HepG2 (cell line): ENCODE data around the gene SLC6A8.

ENCODE experiments used
- EZH2 ChIP-seq: conservative IDR thresholded peaks from 2 replicates; pipeline ENCODE4 v1.6.1; 2012; ENCODE audit warnings: mild to moderate bottlenecking, low read depth, low read length, moderate library complexity
- FOSL1 ChIP-seq: sonication (generic); formaldehyde crosslinking; IDR thresholded peaks from 2 replicates; pipeline ENCODE4 v1.9.0; 2021; ENCODE audit warnings: missing genetic modification reagents, borderline replicate concordance
- HNRNPK ChIP-seq: fragments of 200-400 bp; formaldehyde crosslinking; IDR thresholded peaks from 2 replicates; pipeline ENCODE4 v1.6.1; 2018; ENCODE audit warnings: low read length, low read depth, moderate library complexity, mild to moderate bottlenecking; ENCODE audit not compliant: poor library complexity, severe bottlenecking
- REST ChIP-seq, 2 experiments: IDR thresholded peaks; 2 replicates each; pipeline ENCODE4 v1.6.1; 2011 to 2012; ENCODE audit warnings: low read length in 2 of 2, borderline replicate concordance in 1 of 2, low read depth in 1 of 2, mild to moderate bottlenecking in 1 of 2, moderate library complexity in 1 of 2
- ZNF670 ChIP-seq: sonication (generic); formaldehyde crosslinking; IDR thresholded peaks from 2 replicates; pipeline ENCODE4 v1.8.0; 2022; ENCODE audit warnings: mild to moderate bottlenecking, missing genetic modification reagents, borderline replicate concordance
- ZUFSP ChIP-seq: sonication (generic); formaldehyde crosslinking; IDR thresholded peaks from 2 replicates; pipeline ENCODE4 v1.9.0; 2021; ENCODE audit warnings: missing genetic modification reagents, mild to moderate bottlenecking, borderline replicate concordance
- TF ChIP-seq, protein P1 (sequence below): sonication (generic); formaldehyde crosslinking; conservative IDR thresholded peaks from 2 replicates; pipeline ENCODE4 v1.4.0; 2020; ENCODE audit warnings: missing genetic modification reagents
- TF ChIP-seq, protein P2 (sequence below): sonication (generic); formaldehyde crosslinking; IDR thresholded peaks from 2 replicates; pipeline ENCODE4 v1.5.0; 2020; ENCODE audit warnings: mild to moderate bottlenecking, missing genetic modification reagents, moderate library complexity
- TF ChIP-seq, protein P3 (sequence below): sonication (generic); formaldehyde crosslinking; IDR thresholded peaks from 2 replicates; pipeline ENCODE4 v1.4.0; 2020; ENCODE audit warnings: low read depth, mild to moderate bottlenecking, missing genetic modification reagents

DNA sequence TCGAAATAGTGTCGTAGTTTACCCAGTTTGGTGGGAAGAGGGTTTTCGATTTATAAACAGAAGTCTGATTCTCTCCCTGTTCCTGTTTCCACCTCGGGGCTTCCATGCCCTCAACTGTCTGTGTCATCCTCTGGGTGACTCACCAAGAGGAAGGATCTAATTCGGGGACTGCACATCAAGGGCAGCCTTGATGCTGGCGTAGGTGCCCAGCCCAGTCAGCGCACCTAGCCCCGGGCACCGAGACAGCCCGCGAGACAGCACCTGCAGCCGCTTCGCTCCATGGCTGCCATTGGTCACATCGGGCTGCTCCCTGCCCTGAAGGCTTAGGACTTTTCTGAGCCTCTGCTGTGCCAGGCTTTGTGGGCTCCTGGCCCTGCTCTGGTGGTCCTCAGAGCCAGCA is 44.7 kb downstream of the SLC6A8 start:
- TF ChIP-seq EZH2: no peak
- TF ChIP-seq ZUFSP: no peak
- no peak for TF ChIP-seq REST (IDR thresholded peaks at IDR 0.05; ENCODE audit: borderline replicate concordance in 1 of 2, low read depth in 1 of 2, low read length in 2 of 2)
- TF ChIP-seq HNRNPK: no peak
- TF ChIP-seq ZNF670: no peak
- TF ChIP-seq, protein P1, sequence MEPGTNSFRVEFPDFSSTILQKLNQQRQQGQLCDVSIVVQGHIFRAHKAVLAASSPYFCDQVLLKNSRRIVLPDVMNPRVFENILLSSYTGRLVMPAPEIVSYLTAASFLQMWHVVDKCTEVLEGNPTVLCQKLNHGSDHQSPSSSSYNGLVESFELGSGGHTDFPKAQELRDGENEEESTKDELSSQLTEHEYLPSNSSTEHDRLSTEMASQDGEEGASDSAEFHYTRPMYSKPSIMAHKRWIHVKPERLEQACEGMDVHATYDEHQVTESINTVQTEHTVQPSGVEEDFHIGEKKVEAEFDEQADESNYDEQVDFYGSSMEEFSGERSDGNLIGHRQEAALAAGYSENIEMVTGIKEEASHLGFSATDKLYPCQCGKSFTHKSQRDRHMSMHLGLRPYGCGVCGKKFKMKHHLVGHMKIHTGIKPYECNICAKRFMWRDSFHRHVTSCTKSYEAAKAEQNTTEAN (CRISPR knock-in tag): no peak
- TF ChIP-seq, protein P2, sequence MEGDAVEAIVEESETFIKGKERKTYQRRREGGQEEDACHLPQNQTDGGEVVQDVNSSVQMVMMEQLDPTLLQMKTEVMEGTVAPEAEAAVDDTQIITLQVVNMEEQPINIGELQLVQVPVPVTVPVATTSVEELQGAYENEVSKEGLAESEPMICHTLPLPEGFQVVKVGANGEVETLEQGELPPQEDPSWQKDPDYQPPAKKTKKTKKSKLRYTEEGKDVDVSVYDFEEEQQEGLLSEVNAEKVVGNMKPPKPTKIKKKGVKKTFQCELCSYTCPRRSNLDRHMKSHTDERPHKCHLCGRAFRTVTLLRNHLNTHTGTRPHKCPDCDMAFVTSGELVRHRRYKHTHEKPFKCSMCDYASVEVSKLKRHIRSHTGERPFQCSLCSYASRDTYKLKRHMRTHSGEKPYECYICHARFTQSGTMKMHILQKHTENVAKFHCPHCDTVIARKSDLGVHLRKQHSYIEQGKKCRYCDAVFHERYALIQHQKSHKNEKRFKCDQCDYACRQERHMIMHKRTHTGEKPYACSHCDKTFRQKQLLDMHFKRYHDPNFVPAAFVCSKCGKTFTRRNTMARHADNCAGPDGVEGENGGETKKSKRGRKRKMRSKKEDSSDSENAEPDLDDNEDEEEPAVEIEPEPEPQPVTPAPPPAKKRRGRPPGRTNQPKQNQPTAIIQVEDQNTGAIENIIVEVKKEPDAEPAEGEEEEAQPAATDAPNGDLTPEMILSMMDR (CRISPR knock-in tag): no peak
- TF ChIP-seq, protein P3, sequence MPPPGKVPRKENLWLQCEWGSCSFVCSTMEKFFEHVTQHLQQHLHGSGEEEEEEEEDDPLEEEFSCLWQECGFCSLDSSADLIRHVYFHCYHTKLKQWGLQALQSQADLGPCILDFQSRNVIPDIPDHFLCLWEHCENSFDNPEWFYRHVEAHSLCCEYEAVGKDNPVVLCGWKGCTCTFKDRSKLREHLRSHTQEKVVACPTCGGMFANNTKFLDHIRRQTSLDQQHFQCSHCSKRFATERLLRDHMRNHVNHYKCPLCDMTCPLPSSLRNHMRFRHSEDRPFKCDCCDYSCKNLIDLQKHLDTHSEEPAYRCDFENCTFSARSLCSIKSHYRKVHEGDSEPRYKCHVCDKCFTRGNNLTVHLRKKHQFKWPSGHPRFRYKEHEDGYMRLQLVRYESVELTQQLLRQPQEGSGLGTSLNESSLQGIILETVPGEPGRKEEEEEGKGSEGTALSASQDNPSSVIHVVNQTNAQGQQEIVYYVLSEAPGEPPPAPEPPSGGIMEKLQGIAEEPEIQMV (CRISPR knock-in tag): no peak
- TF ChIP-seq FOSL1 (CRISPR knock-in tag): no peak
